Gastrocnemius medialis (tissue), 4 donors: Measurements from ENCODE around the gene TENM3.

Experiments used
- CTCF ChIP-seq, 5 experiments: fragments of 450-650 bp in 3 of 5; fragments of 200-600 bp in 2 of 5; sonication (generic) in 2 of 5; IDR thresholded peaks in 4 of 5; conservative IDR thresholded peaks in 1 of 5; 1 replicate in 4 of 5; 2 replicates in 1 of 5; pipeline ENCODE4 v1.5.1; 2016 to 2019; ENCODE audit warnings: antibody characterized with exemption in 5 of 5, mild to moderate bottlenecking in 3 of 5, moderate library complexity in 3 of 5
- POLR2A ChIP-seq, 2 donors: fragments of 450-650 bp; IDR thresholded peaks; one replicate each; pipeline ENCODE4 v1.6.1; 2017; ENCODE audit warnings: antibody characterized with exemption in 2 of 2, mild to moderate bottlenecking in 2 of 2, moderate library complexity in 2 of 2

- no peak for TF ChIP-seq POLR2A (IDR thresholded peaks at IDR 0.05)
- TF ChIP-seq CTCF (IDR thresholded peaks at IDR 0.05 in 4 of 5, conservative IDR thresholded peaks at IDR 0.05 in 1 of 5): no peak
Measured at GRCh38 chr4:182583703-182584415, 340.7 kb downstream of the TENM3 start.
